HL-60 (cell line): Measurements from ENCODE around the gene GSTP1.
"Not testable (repeated sequence)": the region's sequence is repeated elsewhere in the genome, so short reads cannot be mapped to it uniquely, and the experiment has no call there.

Experiments used
- DNase-seq, 2 experiments: peaks; one replicate each; pipeline ENCODE4 v3.0.0-alpha.2; 2010 to 2020; ENCODE audit warnings: low read depth in 1 of 2, low spot score in 1 of 2
- H3K27ac ChIP-seq: fragments of 250-450 bp; sonication (Bioruptor Pico); replicated peaks from 2 replicates; pipeline ENCODE4 v1.5.1; 2020; ENCODE audit warnings: mild to moderate bottlenecking, moderate library complexity
- H3K27me3 ChIP-seq: fragments of 250-450 bp; sonication (Bioruptor Pico); 2 replicates; pipeline ENCODE4 v1.5.1; 2021; ENCODE audit warnings: mild to moderate bottlenecking, moderate library complexity; ENCODE audit not compliant: insufficient read depth, poor library complexity, severe bottlenecking
- H3K4me3 ChIP-seq: replicated peaks from 2 replicates; pipeline ENCODE4 v1.5.1; 2011; ENCODE audit warnings: mild to moderate bottlenecking, control low read depth, low read length; ENCODE audit not compliant: insufficient read depth
- GABPA ChIP-seq: IDR thresholded peaks from 2 replicates; pipeline ENCODE4 v1.6.1; 2012; ENCODE audit warnings: low read depth
- POLR2AphosphoS5 ChIP-seq: IDR thresholded peaks from 2 replicates; pipeline ENCODE4 v1.6.1; 2012; ENCODE audit warnings: low read depth
- SPI1 ChIP-seq: IDR thresholded peaks from 2 replicates; pipeline ENCODE4 v1.6.1; 2012; ENCODE audit warnings: low read depth, mild to moderate bottlenecking, borderline replicate concordance
- TF ChIP-seq, protein P1 (sequence below): IDR thresholded peaks from one replicate; pipeline ENCODE4 v1.5.1; 2011; ENCODE audit warnings: low read length, control low read depth, inconsistent platforms; ENCODE audit not compliant: insufficient read depth
- TF ChIP-seq, protein P2 (sequence below): IDR thresholded peaks from 2 replicates; pipeline ENCODE4 v1.6.1; 2012; ENCODE audit warnings: low read depth; ENCODE audit not compliant: insufficient replicate concordance

The GSTP1 gene

DNA sequence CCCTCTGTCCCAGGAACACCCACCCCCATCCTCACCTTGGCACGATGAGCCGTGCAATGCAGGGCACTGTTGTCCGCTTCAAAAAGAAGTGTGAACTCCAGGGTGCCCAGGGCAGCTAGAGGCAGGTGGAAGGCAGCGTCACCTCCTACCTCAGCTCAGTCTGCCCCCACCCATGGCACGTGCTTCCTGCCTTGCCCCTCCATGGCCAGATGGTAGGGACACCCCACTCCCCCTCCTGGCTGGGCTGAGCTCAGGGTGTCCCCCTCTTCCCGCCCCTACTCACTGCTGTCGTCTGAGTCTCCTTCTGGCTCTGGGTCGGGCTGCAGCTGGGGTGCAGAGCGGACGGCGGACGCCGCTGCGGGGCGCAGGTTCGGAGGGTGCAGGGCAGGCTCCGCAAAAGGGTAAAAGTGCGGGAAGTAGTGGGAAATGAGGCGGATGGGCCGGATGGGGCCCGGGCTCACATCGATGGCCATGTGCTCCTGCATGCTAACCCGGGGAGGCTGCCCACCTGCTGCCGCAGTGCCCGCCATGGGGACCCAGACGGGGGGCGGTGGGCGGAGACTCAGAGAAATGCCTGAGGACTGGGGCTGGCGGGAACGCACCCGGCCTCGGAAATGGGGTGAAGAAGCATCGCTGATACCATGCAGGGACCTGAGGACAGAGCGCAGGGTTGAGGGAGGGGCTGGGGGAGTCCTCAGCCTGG is 32.3 kb downstream of the GSTP1 start:
- TF ChIP-seq SPI1 = no peak
- no peak for TF ChIP-seq GABPA
- no peak; the same call in 1 of the 2 replicates for TF ChIP-seq POLR2AphosphoS5
- TF ChIP-seq, protein P1, sequence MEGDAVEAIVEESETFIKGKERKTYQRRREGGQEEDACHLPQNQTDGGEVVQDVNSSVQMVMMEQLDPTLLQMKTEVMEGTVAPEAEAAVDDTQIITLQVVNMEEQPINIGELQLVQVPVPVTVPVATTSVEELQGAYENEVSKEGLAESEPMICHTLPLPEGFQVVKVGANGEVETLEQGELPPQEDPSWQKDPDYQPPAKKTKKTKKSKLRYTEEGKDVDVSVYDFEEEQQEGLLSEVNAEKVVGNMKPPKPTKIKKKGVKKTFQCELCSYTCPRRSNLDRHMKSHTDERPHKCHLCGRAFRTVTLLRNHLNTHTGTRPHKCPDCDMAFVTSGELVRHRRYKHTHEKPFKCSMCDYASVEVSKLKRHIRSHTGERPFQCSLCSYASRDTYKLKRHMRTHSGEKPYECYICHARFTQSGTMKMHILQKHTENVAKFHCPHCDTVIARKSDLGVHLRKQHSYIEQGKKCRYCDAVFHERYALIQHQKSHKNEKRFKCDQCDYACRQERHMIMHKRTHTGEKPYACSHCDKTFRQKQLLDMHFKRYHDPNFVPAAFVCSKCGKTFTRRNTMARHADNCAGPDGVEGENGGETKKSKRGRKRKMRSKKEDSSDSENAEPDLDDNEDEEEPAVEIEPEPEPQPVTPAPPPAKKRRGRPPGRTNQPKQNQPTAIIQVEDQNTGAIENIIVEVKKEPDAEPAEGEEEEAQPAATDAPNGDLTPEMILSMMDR = no peak
- TF ChIP-seq, protein P2, sequence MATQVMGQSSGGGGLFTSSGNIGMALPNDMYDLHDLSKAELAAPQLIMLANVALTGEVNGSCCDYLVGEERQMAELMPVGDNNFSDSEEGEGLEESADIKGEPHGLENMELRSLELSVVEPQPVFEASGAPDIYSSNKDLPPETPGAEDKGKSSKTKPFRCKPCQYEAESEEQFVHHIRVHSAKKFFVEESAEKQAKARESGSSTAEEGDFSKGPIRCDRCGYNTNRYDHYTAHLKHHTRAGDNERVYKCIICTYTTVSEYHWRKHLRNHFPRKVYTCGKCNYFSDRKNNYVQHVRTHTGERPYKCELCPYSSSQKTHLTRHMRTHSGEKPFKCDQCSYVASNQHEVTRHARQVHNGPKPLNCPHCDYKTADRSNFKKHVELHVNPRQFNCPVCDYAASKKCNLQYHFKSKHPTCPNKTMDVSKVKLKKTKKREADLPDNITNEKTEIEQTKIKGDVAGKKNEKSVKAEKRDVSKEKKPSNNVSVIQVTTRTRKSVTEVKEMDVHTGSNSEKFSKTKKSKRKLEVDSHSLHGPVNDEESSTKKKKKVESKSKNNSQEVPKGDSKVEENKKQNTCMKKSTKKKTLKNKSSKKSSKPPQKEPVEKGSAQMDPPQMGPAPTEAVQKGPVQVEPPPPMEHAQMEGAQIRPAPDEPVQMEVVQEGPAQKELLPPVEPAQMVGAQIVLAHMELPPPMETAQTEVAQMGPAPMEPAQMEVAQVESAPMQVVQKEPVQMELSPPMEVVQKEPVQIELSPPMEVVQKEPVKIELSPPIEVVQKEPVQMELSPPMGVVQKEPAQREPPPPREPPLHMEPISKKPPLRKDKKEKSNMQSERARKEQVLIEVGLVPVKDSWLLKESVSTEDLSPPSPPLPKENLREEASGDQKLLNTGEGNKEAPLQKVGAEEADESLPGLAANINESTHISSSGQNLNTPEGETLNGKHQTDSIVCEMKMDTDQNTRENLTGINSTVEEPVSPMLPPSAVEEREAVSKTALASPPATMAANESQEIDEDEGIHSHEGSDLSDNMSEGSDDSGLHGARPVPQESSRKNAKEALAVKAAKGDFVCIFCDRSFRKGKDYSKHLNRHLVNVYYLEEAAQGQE = no peak
- no peak for DNase-seq
- no peak overlapping the region for H3K4me3 ChIP-seq
- H3K27ac ChIP-seq = no peak overlapping the region
- H3K27me3 ChIP-seq = no peaks in the 10 kb centered on the region

DNA sequence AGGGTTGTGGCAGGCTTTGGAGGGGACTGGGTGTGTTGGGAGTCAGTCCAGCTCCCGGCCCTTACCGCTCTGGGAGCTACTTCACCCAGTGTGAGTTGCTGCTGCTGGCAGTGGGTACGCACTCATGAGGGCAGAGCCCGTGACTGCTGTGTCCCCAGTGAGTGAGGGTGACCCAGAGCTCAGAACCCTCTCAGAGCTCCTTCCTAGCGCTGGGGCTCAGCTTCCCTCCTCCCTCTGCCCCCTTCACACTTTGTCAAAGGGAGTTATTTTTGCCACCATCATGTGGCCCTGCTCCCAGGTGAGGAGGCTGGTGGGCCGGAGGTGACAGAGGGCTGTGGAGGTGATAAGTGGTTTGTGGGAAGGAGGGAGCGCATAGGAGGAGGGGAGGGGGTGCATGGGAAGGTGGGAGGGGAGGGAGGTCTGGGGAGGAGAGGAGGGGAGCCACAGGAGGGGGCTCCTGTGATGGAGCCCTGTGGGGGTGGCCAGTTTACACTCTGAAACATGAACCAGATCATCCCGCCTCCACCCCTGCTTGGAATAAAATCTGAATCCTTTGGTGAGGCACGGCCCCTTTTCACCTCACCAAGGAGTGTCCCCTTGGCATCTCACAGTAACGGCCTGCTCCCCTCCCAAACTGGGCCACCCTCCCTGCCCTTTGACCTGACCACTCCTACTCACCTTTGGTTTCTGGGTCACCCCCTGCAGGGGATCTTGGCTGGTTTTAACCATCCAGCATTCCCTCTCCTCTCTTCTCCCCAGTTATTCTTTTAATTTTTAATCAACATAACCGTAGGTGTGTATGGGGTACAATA is 33.0 kb downstream of the GSTP1 start:
- no peaks in the 10 kb centered on the region for H3K27me3 ChIP-seq
- TF ChIP-seq SPI1 = no peak
- TF ChIP-seq POLR2AphosphoS5 = no peak
- TF ChIP-seq GABPA = no peak
- TF ChIP-seq, protein P2 = no peak
- no peak overlapping the region for H3K4me3 ChIP-seq
- DNase-seq = no peak
- H3K27ac ChIP-seq = no peak overlapping the region

DNA sequence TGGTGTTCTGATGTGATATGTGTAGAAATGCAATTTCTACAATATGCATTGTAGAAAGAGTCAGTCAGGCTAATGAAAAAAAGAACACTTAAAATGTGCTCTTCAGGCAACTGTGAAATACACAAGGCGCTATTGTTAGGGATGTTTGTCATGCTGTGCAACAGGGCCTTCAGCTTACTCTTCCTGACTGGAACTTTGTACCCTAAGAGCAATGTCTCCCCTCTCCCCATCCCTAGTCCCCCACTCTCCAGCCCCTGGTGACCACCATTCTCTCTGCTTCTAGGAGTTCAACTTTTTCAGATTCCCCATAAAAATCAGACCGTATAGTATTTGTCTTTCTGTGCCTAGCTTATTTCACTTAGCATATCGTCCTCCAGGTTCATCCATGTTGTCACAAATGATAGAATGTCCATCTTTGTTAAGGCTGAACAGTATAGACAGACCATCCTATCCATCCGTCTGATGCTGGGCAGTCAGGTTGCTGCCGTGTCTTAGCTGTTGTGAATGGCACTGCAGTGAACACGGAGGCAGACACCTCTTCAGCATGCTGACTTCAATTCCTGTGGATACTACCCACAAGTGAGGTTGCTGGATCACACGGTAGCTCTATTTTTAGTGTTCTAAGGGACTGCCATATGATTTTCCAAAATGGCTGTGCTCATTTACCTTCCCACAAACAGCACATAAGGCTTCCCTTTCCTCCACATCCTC is 33.8 kb downstream of the GSTP1 start:
- Histone ChIP-seq H3K4me3 (no peak overlapping the region), H3K27ac (no peak overlapping the region), H3K27me3 (no peaks in the 10 kb centered on the region)
- no peak for DNase-seq
- TF ChIP-seq GABPA = no peak
- TF ChIP-seq, protein P2 = no peak
- TF ChIP-seq SPI1 = no peak
- TF ChIP-seq, protein P1 = no peak
- no peak for TF ChIP-seq POLR2AphosphoS5

DNA sequence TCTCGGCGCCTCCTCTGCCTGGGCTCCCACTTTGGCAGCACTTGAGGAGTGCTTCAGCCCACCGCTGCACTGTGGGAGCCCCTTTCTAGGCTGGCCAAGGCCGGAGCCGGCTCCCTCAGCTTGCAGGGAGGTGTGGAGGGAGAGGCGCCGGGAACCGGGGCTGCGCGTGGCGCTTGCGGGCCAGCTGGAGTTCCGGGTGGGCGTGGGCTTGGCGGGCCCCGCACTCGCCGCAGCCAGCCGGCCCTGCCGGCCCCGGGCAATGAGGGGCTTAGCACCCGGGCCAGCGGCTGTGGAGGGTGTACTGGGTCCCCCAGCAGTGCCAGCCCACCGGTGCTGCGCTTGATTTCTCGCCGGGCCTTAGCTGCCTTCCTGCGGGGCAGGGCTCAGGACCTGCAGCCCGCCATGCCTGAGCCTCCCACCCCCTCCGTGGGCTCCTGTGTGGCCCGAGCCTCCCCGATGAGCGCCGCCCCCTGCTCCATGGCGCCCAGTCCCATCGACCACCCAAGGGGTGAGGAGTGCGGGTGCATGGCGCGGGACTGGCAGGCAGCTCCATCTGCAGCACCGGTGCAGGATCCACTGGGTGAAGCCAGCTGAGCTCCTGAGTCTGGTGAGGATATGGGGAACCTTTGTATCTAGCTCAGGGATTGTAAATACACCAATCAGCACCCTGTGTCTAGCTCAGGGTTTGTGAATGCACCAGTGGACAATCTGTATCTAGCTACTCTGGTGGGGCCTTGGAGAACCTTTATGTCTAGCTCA is 35.5 kb downstream of the GSTP1 start:
- H3K4me3 ChIP-seq, DNase-seq, H3K27ac ChIP-seq, H3K27me3 ChIP-seq: not testable (repeated sequence)

DNA sequence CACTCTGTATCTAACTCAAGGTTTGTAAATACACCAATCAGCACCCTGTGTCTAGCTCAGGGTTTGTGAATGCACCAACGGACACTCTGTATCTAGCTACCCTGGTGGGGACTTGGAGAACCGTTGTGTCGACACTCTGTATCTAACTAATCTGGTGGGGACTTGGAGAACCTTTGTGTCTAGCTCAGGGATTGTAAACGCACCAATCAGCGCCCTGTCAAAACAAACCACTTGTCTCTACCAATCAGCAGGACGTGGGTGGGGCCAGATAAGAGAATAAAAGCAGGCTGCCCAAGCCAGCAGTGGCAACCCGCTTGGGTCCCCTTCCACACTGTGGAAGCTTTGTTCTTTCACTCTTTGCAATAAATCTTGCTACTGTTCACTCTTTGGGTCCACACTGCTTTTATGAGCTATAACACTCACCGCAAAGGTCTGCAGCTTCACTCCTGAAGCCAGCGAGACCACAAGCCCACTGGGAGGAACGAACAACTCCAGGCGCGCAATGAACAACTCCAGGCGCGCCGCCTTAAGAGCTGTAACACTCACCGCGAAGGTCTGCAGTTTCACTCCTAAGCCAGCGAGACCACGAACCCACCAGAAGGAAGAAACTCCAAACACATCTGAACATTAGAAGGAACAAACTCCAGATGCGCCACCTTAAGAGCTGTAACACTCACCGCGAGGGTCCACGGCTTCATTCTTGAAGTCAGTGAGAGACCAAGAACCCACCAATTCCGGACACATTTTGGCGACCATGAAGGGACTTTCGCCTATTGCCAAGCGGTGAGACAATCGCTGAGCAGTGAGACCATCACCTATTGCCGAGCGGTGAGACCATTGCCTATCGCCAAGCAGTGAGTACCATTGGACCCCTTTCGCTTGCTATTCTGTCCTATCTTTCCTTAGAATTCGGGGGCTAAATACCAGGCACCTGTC is 36.3 kb downstream of the GSTP1 start:
- not testable (repeated sequence) for DNase-seq, H3K27ac ChIP-seq, H3K4me3 ChIP-seq, H3K27me3 ChIP-seq
